ENCODE data around the gene C20orf144. TPM values are rescaled to one million over a fixed set of nuclear protein-coding genes. Genes with fewer than 3 reads are reported as not detected.
"Not testable (repeated sequence)": the region's sequence is repeated elsewhere in the genome, so short reads cannot be mapped to it uniquely, and the experiment has no call there.

The C20orf144 gene
- total RNA-seq, result 0.21 TPM

GRCh38 chr20:33662172-33662571 is at the start of gene C20orf144:
Gene C20orf144, plus strand, starts transcription at chr20:33662327. Its CDS starts 19 bp downstream, at chr20:33662346.
- Histone ChIP-seq H3K27me3 (ENCODE audit: insufficient read depth, low read length) (no peaks in the 10 kb centered on the region), H3K4me1 (ENCODE audit: insufficient read depth, low read length) (peaks cover 35% of the 10 kb centered on the region), H3K9me3 (ENCODE audit: low read depth, low read length) (no peaks in the 10 kb centered on the region), H3K4me3 (ENCODE audit: low read length) (peak within 1 kb of the TSS; percentile 61)

- Histone ChIP-seq H3K4me1 (ENCODE audit: insufficient read depth, low read length) (peaks cover 4% of the 10 kb centered on the region), H3K9me3 (ENCODE audit: low read depth, low read length) (no peaks in the 10 kb centered on the region), H3K27me3 (ENCODE audit: insufficient read depth, low read length) (no peaks in the 10 kb centered on the region), H3K4me3 (ENCODE audit: low read length) (no peak overlapping the region)
Observed at GRCh38 chr20:33621717-33622400, 40.3 kb upstream of the C20orf144 start.

DNA sequence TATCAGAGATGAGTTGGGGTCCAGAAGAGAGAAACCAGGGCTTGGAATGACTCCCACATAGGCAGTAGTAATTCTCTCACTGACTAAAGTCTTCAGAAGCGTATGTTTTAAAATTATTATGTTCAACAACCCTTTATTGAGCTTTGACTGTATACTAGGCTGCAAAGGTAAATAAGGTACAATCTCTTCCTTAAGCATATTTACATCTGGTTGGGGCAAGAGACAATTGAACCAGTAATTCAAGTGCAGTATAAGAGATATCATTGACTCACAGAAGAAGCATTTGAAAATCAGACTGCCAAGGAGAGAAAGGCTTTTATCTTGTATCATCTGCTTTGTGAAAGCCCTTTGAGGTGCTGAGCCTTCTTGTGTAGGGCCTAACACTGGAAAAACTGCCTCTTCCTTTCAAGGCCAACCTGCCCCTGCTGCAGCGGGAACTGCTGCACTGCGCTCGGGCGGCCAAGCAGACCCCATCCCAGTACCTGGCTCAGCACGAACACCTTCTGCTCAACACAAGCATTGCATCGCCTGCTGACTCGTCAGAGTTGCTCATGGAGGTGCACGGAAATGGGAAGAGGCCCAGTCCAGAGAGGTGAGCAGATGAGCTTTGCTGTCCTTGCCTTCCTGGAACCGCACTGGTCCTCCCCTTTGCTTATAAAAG is 39.3 kb upstream of the C20orf144 start:
- H3K4me1 ChIP-seq (ENCODE audit: insufficient read depth, low read length), result peaks cover 4% of the 10 kb centered on the region
- no peaks in the 10 kb centered on the region for H3K27me3 ChIP-seq (ENCODE audit: insufficient read depth, low read length)
- no peaks in the 10 kb centered on the region for H3K9me3 ChIP-seq (ENCODE audit: low read depth, low read length)
- no peak overlapping the region for H3K4me3 ChIP-seq (ENCODE audit: low read length)

DNA sequence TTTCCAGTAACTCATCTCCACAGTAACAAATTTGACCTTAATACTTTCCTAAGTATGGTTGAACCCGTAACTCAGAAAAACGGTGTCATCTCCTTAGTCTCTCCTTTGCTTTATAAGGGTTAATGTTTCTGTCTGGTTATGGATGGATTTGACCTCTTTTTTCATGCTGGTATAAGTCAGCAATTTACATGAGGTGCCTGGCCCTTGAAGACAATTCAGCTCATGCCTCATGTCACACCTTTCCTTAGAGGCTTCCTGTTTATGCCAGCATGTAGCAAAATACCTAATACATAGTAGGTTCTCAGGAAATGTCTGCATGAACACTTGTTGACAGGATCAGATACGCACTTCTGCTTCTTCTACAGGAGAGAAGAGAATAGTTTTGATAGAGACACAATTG is 37.7 kb upstream of the C20orf144 start:
- no peaks in the 10 kb centered on the region for H3K9me3 ChIP-seq (ENCODE audit: low read depth, low read length)
- H3K4me3 ChIP-seq (ENCODE audit: low read length), result no peak overlapping the region
- peaks cover 4% of the 10 kb centered on the region for H3K4me1 ChIP-seq (ENCODE audit: insufficient read depth, low read length)
- no peaks in the 10 kb centered on the region for H3K27me3 ChIP-seq (ENCODE audit: insufficient read depth, low read length)

GRCh38 chr20:33626190-33626589 is 35.9 kb upstream of the C20orf144 start:
- H3K4me3 ChIP-seq (ENCODE audit: low read length), result no peak overlapping the region
- H3K9me3 ChIP-seq (ENCODE audit: low read depth, low read length), result no peaks in the 10 kb centered on the region
- peaks cover 4% of the 10 kb centered on the region for H3K4me1 ChIP-seq (ENCODE audit: insufficient read depth, low read length)
- no peaks in the 10 kb centered on the region for H3K27me3 ChIP-seq (ENCODE audit: insufficient read depth, low read length)

DNA sequence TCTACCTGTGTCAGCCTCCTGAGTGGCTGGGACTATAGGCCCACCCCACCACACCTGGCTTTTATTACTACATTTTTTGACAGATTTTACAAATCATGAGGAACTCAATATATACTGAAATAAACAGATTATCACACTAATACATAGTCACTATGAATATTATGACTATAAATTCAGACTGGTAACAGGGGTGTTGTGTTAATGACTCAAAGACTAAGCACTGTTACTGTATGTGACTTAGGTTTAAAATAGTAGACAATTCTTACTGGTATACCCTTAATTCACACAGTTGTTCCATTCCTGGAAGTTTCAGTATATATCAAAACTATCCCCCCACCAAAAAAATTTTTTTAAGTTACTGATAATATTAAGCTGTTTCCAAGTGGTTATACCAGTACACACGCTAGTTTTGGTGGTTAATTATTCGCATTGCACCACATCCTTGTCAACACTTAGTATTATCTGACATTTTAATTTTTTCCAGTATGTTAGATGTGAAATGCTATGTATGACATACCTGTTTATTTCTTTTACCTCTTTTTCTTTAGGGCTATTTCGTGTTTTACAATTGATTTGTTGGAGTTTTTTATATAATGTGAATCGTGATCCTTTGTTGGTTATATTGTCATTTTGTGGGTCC is 34.4 kb upstream of the C20orf144 start:
- no peak overlapping the region for H3K4me3 ChIP-seq (ENCODE audit: low read length)
- H3K27me3 ChIP-seq (ENCODE audit: insufficient read depth, low read length), result no peaks in the 10 kb centered on the region
- peaks cover 4% of the 10 kb centered on the region for H3K4me1 ChIP-seq (ENCODE audit: insufficient read depth, low read length)
- H3K9me3 ChIP-seq (ENCODE audit: low read depth, low read length), result no peaks in the 10 kb centered on the region

DNA sequence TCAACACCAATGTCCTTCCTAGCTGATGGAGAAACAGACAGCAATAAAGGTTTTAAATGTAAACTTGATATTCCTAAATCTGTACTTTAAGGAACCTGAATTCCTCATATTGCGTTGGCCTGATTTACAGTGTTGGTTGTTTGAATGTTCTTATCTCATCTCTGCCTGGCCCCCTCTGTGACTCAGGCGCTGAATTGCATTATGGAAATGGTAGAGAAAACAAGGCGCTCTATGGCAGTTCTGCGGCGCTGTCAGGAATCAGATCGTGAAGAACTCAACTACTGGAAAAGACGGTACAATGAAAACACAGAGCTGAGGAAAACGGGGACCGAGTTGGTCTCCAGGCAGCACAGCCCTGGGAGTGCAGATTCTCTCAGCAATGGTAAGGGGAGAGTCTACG is 32.6 kb upstream of the C20orf144 start:
- Histone ChIP-seq H3K9me3 (ENCODE audit: low read depth, low read length) (no peaks in the 10 kb centered on the region), H3K27me3 (ENCODE audit: insufficient read depth, low read length) (no peaks in the 10 kb centered on the region), H3K4me1 (ENCODE audit: insufficient read depth, low read length) (peaks cover under 1% of the 10 kb centered on the region), H3K4me3 (ENCODE audit: low read length) (no peak overlapping the region)

- H3K4me1 ChIP-seq (ENCODE audit: insufficient read depth, low read length), result no peaks in the 10 kb centered on the region
- H3K27me3 ChIP-seq (ENCODE audit: insufficient read depth, low read length), result no peaks in the 10 kb centered on the region
- H3K4me3 ChIP-seq (ENCODE audit: low read length), result no peak overlapping the region
- H3K9me3 ChIP-seq (ENCODE audit: low read depth, low read length), result no peaks in the 10 kb centered on the region
Observed at GRCh38 chr20:33629979-33630378, 32.1 kb upstream of the C20orf144 start.

- H3K27me3 ChIP-seq (ENCODE audit: insufficient read depth, low read length), result no peaks in the 10 kb centered on the region
Observed at GRCh38 chr20:33630507-33630906, 31.6 kb upstream of the C20orf144 start.

GRCh38 chr20:33631910-33632309 is 30.2 kb upstream of the C20orf144 start:
- not testable (repeated sequence) for H3K9me3 ChIP-seq (ENCODE audit: low read depth, low read length); H3K4me3 ChIP-seq (ENCODE audit: low read length); H3K4me1 ChIP-seq (ENCODE audit: insufficient read depth, low read length); H3K27me3 ChIP-seq (ENCODE audit: insufficient read depth, low read length)

More at GRCh38 chr20:33630507-33630906, 31.6 kb upstream of the C20orf144 start:
- H3K4me3 ChIP-seq (ENCODE audit: low read length), result no peak overlapping the region
- H3K9me3 ChIP-seq (ENCODE audit: low read depth, low read length), result no peaks in the 10 kb centered on the region
- no peaks in the 10 kb centered on the region for H3K4me1 ChIP-seq (ENCODE audit: insufficient read depth, low read length)

GRCh38 chr20:33635341-33635740 is 26.8 kb upstream of the C20orf144 start:
- Histone ChIP-seq H3K4me1 (ENCODE audit: insufficient read depth, low read length) (no peaks in the 10 kb centered on the region), H3K4me3 (ENCODE audit: low read length) (no peak overlapping the region), H3K9me3 (ENCODE audit: low read depth, low read length) (no peaks in the 10 kb centered on the region), H3K27me3 (ENCODE audit: insufficient read depth, low read length) (no peaks in the 10 kb centered on the region)

DNA sequence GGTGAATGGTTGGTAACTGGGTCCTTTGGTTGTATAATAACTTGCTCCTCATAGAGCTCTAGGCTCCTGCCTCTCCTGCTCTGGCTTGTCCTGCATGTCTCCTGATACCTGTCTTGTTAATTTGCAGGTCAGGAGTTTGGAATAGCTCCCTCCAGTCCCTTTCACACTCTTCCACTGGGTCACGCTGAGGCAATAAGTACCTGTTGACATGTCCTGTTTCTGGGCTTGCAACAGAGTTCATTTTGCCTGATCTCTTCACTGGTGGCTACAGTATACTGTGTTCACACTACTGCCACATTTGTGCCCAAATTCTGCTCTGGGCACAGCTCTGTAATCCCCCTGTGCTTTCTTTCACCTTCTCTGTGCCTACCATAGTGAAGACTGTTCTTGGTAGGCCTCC is 25.4 kb upstream of the C20orf144 start:
- H3K4me1 ChIP-seq (ENCODE audit: insufficient read depth, low read length), result no peaks in the 10 kb centered on the region
- H3K27me3 ChIP-seq (ENCODE audit: insufficient read depth, low read length), result no peaks in the 10 kb centered on the region

GRCh38 chr20:33640287-33640686 is 21.8 kb upstream of the C20orf144 start:
- no peaks in the 10 kb centered on the region for H3K9me3 ChIP-seq (ENCODE audit: low read depth, low read length)

More for the DNA sequence above, 25.4 kb upstream of the C20orf144 start:
- H3K9me3 ChIP-seq (ENCODE audit: low read depth, low read length), result no peaks in the 10 kb centered on the region
- H3K4me3 ChIP-seq (ENCODE audit: low read length), result no peak overlapping the region

DNA sequence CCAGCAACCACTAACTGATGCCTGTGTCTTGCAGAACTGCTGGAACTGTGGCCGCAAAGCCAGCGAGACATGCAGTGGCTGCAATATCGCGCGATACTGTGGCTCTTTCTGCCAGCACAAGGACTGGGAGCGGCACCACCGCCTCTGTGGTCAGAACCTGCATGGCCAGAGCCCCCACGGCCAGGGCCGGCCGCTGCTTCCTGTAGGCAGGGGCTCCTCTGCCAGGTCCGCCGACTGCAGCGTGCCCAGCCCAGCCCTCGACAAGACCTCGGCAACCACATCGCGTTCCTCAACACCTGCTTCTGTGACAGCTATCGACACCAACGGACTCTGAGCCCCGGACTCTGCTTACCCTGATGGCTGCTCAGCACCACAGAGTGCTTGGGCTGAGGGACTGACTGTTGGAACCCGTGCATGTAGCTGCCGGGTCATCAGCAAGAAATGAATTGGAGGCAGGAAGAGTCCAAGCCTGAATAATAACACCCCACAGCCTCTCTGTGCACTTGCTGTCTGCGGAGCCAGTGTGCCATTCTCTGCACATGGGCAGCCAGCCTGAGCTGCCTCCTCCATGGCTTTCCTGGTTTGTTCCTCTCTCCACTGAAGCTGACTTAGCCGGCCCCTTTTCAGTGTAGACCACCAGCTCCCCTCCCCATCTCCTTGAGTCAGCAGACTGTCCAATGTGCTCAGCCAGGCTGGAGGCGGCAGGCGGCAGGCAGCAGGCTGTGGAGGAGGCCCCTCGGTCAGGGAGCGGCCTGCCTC is 17.6 kb upstream of the C20orf144 start:
- Histone ChIP-seq H3K27me3 (ENCODE audit: insufficient read depth, low read length) (no peaks in the 10 kb centered on the region), H3K4me3 (ENCODE audit: low read length) (no peak overlapping the region), H3K4me1 (ENCODE audit: insufficient read depth, low read length) (no peaks in the 10 kb centered on the region), H3K9me3 (ENCODE audit: low read depth, low read length) (no peaks in the 10 kb centered on the region)

More at GRCh38 chr20:33640287-33640686, 21.8 kb upstream of the C20orf144 start:
- Histone ChIP-seq H3K4me3 (ENCODE audit: low read length) (no peak overlapping the region), H3K4me1 (ENCODE audit: insufficient read depth, low read length) (no peaks in the 10 kb centered on the region), H3K27me3 (ENCODE audit: insufficient read depth, low read length) (no peaks in the 10 kb centered on the region)

DNA sequence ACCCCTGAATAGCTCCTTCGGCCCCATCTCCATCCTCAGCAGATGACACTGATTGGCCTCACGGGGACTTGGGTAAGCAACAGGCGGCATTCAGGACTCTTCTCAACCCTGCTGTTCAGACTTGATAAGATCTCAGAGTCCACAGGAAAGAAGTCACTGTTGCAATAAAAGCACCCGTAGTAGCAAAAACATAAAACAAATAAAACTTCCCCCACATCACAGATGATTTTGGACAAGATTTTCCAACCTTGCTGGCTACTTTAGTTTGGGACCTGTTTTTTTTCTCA is 17.1 kb upstream of the C20orf144 start:
- Histone ChIP-seq H3K4me1 (ENCODE audit: insufficient read depth, low read length) (no peaks in the 10 kb centered on the region), H3K27me3 (ENCODE audit: insufficient read depth, low read length) (no peaks in the 10 kb centered on the region), H3K4me3 (ENCODE audit: low read length) (no peak overlapping the region), H3K9me3 (ENCODE audit: low read depth, low read length) (no peaks in the 10 kb centered on the region)
